Activated CD8-positive, alpha-beta memory T cell treated with anti-CD3 and anti-CD28 coated beads for 1 hour (primary cell): Measurements from ENCODE around the gene TALDO1.
"Not testable (repeated sequence)": the region's sequence is repeated elsewhere in the genome, so short reads cannot be mapped to it uniquely, and the experiment has no call there.

Experiments used
- DNase-seq, 2 donors: peaks; one replicate each; pipeline ENCODE4 v3.0.0-alpha.2; 2020; ENCODE audit warnings: low read depth in 1 of 2; ENCODE audit errors: extremely low read depth in 1 of 2

Gene TALDO1

GRCh38 chr11:733072-733471 is 14.2 kb upstream of the TALDO1 start:
- DNase-seq = no peak

GRCh38 chr11:734541-734940 is 12.7 kb upstream of the TALDO1 start:
- not testable (repeated sequence) for DNase-seq

GRCh38 chr11:737366-737765 is 9.9 kb upstream of the TALDO1 start:
- DNase-seq = no peak

- DNase-seq = not testable (repeated sequence)
Observed at GRCh38 chr11:737899-738298, 9.4 kb upstream of the TALDO1 start.

GRCh38 chr11:742156-742546 is 5.1 kb upstream of the TALDO1 start:
- DNase-seq = no peak

GRCh38 chr11:742571-743201 is 4.6 kb upstream of the TALDO1 start:
- DNase-seq = no peak

GRCh38 chr11:745428-745827 is 1.8 kb upstream of the TALDO1 start:
- no peak for DNase-seq

GRCh38 chr11:746289-747157 is 741 bp upstream of the TALDO1 start:
- no peak for DNase-seq

GRCh38 chr11:748007-748359 is 719 bp downstream of the TALDO1 start:
- DNase-seq = no peak

- no peak for DNase-seq
Observed at GRCh38 chr11:749731-750130, 2.5 kb downstream of the TALDO1 start.

- no peak for DNase-seq
Observed at GRCh38 chr11:760236-760635, 13.0 kb downstream of the TALDO1 start.

GRCh38 chr11:761526-762108 is 14.4 kb downstream of the TALDO1 start:
- DNase-seq = no peak

GRCh38 chr11:762421-763072 is 15.3 kb downstream of the TALDO1 start:
- DNase-seq = no peak

GRCh38 chr11:763073-763463 is 15.8 kb downstream of the TALDO1 start:
- DNase-seq = no peak

GRCh38 chr11:763549-764321 is 16.5 kb downstream of the TALDO1 start:
- no peak for DNase-seq

GRCh38 chr11:764322-765024 is 17.2 kb downstream of the TALDO1 start:
- DNase-seq = no peak

GRCh38 chr11:765025-765801 is 17.9 kb downstream of the TALDO1 start:
- DNase-seq = peak in 1 of 2 donors; percentile 51

- no peak for DNase-seq
Observed at GRCh38 chr11:765802-766091, 18.5 kb downstream of the TALDO1 start.

- DNase-seq = no peak
Observed at GRCh38 chr11:766106-766935, 19.1 kb downstream of the TALDO1 start.
